CD4-positive, alpha-beta T cell treated with Interleukin-10 for 1 hour (primary cell): ENCODE results near the gene CRYBA4.
A peak's percentile ranks its signal among the peaks of the same experiment; 100 is the strongest.

Experiments
- DNase-seq: peaks from one replicate; pipeline ENCODE4 v3.0.0-alpha.2; 2020

Gene CRYBA4

GRCh38 chr22:26631282-26631681 is 9.5 kb downstream of the CRYBA4 start:
- DNase-seq: no peak

GRCh38 chr22:26632422-26633155 is 10.8 kb downstream of the CRYBA4 start:
- DNase-seq: no peak

GRCh38 chr22:26634189-26634588 is 12.4 kb downstream of the CRYBA4 start:
- no peak for DNase-seq

- no peak for DNase-seq
These were observed 13.4 kb downstream of the CRYBA4 start for GRCh38 chr22:26635117-26635516.

GRCh38 chr22:26636296-26636695 is 14.5 kb downstream of the CRYBA4 start:
- DNase-seq: no peak

GRCh38 chr22:26642465-26643417 is 21.0 kb downstream of the CRYBA4 start:
- peak; percentile 86 for DNase-seq

- DNase-seq: no peak
These were observed 21.8 kb downstream of the CRYBA4 start for GRCh38 chr22:26643418-26644100.

- DNase-seq: no peak
These were observed 24.4 kb downstream of the CRYBA4 start for GRCh38 chr22:26646158-26646557.

- peak; percentile 54 for DNase-seq
These were observed 26.3 kb downstream of the CRYBA4 start for GRCh38 chr22:26648011-26648497.

GRCh38 chr22:26648528-26649388 is 27.0 kb downstream of the CRYBA4 start:
- DNase-seq: peak; percentile 20

GRCh38 chr22:26650722-26651421 is 29.1 kb downstream of the CRYBA4 start:
- DNase-seq: no peak

- no peak for DNase-seq
These were observed 30.1 kb downstream of the CRYBA4 start for GRCh38 chr22:26651815-26652214.

GRCh38 chr22:26656891-26657851 is 35.4 kb downstream of the CRYBA4 start, which contains the start of gene MIAT:
Gene MIAT (plus strand): TSS chr22:26657588.
- peak; percentile 79 for DNase-seq

GRCh38 chr22:26658161-26658560 is 36.4 kb downstream of the CRYBA4 start:
- DNase-seq: peak; percentile 19

- DNase-seq: peak; percentile 78
These were observed 37.1 kb downstream of the CRYBA4 start for GRCh38 chr22:26658671-26659478.

- no peak for DNase-seq
These were observed 38.6 kb downstream of the CRYBA4 start for GRCh38 chr22:26660356-26660755.

GRCh38 chr22:26660961-26661578 is 39.3 kb downstream of the CRYBA4 start:
- no peak for DNase-seq

- DNase-seq: no peak
These were observed 40.4 kb downstream of the CRYBA4 start for GRCh38 chr22:26662160-26662559.
